ENCODE measurements around the gene SLC15A4.

Gene SLC15A4

GRCh38 chr12:128796439-128797118, 27.2 kb downstream of the SLC15A4 start:
- no peak overlapping the region for H3K4me3 ChIP-seq (ENCODE audit: low read depth, low read length)
- no peak for TF ChIP-seq CTCF (IDR thresholded peaks at IDR 0.05; ENCODE audit: low read depth, low read length)

- H3K4me3 ChIP-seq (ENCODE audit: low read depth, low read length): no peak overlapping the region
- TF ChIP-seq CTCF (IDR thresholded peaks at IDR 0.05; ENCODE audit: low read depth, low read length): no peak
Measured at GRCh38 chr12:128795530-128796361, 28.0 kb downstream of the SLC15A4 start.

GRCh38 chr12:128794661-128795529, 28.9 kb downstream of the SLC15A4 start:
- no peak overlapping the region for H3K4me3 ChIP-seq (ENCODE audit: low read depth, low read length)
- no peak for TF ChIP-seq CTCF (IDR thresholded peaks at IDR 0.05; ENCODE audit: low read depth, low read length)

- no peak overlapping the region for H3K4me3 ChIP-seq (ENCODE audit: low read depth, low read length)
- TF ChIP-seq CTCF (IDR thresholded peaks at IDR 0.05; ENCODE audit: low read depth, low read length): no peak
Measured at GRCh38 chr12:128793701-128794100, 30.1 kb downstream of the SLC15A4 start.

GRCh38 chr12:128792881-128793280, 30.9 kb downstream of the SLC15A4 start:
- no peak overlapping the region for H3K4me3 ChIP-seq (ENCODE audit: low read depth, low read length)
- TF ChIP-seq CTCF (IDR thresholded peaks at IDR 0.05; ENCODE audit: low read depth, low read length): no peak

- TF ChIP-seq CTCF (IDR thresholded peaks at IDR 0.05; ENCODE audit: low read depth, low read length): no peak
Measured at GRCh38 chr12:128792398-128792797, 31.4 kb downstream of the SLC15A4 start.

More at GRCh38 chr12:128792398-128792797, 31.4 kb downstream of the SLC15A4 start:
- no peak overlapping the region for H3K4me3 ChIP-seq (ENCODE audit: low read depth, low read length)

Data from WI38 (cell line).